ENCODE results near the gene DIP2C.

The DIP2C gene

DNA sequence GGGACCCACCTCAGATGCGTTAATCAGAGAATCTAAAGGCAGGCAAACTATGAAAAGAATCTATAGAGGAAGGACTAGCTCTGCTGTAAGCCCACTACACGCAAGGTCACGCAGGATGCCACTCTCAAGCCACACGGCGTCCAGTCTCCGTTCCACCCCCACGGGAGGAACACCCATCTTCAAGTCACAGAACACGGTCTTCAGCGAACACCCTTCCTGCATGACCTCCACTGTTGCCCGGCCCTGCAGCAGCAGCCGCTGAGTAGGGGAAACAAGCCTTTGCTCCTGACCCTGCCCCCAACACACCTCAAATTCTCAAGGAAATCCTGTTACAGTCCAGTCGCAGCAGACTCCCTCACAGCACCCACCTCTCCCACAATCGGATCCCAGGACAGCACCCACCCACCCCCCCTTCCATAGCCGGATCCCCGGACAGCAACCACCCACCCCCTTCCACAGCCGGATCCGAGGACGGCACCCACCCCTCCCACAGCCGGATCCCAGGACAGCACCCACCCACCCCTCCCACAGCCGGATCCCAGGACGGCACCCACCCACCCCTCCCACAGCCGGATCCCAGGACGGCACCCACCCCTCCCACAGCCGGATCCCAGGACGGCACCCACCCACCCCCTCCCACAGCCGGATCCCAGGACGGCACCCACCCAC is 133.7 kb downstream of the DIP2C start:
- DNase-seq (ENCODE audit: low read depth in 2 of 2): no peak

DNA sequence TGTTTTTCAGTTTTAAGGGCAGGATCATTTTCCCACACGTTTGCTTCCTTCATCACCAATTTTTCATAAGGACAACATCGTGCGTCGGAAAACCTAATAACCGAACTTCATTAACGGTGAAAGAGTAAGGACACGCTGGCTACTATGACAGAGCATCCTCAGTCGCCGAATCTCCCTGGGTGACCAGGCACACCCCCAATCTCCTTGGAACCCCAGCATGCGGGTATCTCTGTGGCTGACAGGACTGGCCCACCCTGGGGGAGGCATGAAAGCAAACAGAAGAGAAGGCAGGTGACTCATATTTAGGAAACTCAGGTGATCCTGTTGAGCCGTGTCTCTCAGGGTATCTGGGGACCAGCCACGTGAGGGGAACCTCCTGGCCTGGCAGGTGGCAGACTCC is 134.2 kb downstream of the DIP2C start:
- no peak for DNase-seq (ENCODE audit: low read depth in 2 of 2)

DNA sequence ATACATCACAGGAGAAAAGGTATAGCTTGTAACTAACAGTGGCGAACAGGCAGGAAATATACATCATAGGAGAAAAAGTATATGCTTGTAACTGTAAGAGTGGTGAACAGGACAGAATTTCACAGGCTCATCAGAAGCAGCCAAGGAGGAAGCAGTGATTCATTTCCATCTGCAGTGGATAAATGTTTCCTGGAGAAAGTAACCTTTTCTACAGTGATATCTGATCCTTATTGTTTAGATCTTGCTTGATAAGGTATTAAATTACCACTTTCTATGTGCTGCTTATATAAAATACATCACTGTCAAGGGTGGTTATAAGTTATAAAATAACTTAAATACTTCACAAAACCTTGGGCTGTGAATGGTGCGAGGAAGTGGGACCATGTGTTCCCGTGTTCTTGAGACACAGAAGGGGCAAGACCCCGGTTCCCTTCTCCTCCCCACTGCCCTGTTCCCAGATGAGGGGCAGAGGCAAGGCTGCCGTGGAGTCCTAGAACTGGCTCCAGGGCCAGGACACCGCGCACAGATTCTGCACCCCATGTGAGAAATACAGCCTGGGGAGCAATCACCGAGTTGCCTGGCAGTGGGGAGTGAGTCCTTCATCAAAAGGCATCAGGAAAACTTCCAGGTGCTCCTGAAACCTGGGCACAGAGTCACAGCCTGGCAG is 135.2 kb downstream of the DIP2C start:
- DNase-seq (ENCODE audit: low read depth in 2 of 2): no peak

DNA sequence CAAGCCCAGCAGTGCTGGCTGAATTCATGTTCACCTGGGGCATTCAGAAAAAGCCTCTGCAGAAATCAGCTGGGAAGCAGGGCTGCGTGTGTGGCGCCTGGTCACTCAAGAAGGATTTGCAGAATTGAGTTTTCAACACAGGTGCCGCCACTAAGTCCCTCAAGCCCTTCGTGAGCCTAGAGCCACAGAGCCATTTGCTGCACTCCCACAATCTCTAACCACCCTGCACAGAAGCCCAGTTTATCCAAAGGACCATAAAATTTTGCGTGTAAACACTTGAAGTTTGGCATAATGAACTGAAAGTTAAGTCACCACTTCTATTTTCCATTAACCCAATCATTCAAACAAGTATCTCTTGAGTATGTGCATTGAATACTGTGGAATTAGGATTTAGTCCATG is 136.2 kb downstream of the DIP2C start:
- DNase-seq (ENCODE audit: low read depth in 2 of 2): no peak

DNA sequence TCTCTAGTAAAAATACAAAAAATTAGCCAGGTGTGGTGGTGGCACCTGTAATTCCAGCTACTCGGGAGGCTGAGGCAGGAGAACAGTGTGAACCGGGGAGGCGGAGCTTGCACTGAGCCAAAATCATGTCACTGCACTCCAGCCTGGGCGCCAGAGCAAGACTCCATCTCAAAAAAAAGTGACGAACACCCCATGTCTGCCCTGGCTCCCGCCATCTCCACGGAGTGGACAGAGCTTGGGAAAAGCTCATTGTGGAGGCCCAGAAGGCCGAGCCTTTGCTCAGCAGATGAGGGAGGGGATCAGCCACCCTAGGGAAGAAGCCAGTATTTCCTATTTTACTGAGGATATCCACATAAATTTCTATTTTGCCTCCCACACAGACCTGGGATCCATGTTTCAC is 136.8 kb downstream of the DIP2C start:
- no peak for DNase-seq (ENCODE audit: low read depth in 2 of 2)

DNA sequence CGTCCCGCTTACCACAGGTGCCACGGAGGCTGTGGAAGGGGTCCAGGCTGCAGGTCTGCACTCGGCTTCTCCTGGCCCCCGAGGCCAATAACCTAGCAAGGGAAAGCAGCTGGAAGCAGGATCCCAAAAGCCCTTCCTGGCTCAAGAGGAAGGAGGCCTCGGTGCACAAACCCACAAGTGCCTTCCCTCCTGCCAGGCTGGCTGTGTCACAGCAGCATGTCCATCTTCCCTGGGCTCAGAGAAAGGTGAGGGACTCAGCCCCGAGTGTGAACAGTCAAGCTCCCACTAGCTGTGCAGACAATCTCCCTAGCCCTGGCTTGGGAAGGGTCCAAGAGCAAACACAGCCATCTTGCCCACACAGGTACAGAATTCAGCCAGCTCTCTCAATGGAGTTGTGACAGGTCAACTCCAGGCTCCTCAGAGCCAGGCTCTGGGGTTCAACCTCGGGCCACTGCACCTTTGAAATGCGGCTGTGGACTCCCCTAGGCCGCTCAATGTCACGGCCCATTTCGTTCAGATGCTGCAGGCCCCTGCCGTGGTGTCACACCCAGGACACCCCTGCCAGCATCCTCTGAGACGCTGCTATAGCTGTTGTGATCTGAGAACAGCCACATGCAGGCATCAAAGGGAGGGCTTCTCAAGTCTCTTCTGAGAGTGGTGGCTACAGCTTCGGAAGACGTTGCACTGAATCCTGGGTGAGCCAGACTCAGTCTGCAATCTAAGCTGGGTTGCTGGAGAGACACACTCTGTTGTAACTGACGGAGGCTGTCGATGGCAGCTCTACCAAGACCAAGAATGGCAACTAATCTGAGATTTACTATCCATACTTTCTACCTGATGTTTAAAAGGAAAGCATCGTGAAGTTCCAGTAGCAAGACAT is 137.9 kb downstream of the DIP2C start:
- DNase-seq (ENCODE audit: low read depth in 2 of 2): no peak

DNA sequence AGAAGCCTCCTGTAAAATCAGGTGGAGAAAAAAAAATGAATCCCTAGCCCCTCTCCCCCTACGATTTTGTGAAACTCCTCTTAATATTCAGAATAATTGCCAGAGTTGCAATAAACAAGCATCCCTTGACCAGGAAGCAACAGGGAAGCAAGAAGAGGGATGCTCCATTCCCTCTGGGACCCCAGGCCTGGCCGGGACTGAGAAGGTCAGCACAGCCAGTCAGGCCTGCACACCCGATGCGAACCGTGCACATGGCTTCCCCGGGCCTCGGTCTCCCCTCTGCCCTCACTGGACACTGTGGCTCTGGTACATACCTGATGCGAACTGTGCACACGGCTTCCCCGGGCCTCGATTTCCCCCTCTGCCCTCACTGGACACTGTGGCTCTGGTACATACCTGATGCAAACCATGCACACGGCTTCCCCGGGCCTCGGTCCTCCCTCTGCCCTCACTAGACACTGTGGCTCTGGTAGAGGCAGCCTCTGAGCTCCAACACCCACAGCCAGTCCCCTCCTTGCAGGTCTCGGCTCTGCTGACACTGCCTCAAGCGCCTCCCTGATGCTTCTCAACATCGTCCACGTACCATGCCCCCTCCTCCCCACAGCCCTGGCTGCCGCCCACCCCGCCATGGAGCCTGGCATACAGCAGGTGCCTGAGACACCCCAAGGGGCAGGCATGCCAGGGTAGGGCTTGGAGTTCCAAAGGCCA is 138.6 kb downstream of the DIP2C start:
- no peak for DNase-seq (ENCODE audit: low read depth in 2 of 2)

DNA sequence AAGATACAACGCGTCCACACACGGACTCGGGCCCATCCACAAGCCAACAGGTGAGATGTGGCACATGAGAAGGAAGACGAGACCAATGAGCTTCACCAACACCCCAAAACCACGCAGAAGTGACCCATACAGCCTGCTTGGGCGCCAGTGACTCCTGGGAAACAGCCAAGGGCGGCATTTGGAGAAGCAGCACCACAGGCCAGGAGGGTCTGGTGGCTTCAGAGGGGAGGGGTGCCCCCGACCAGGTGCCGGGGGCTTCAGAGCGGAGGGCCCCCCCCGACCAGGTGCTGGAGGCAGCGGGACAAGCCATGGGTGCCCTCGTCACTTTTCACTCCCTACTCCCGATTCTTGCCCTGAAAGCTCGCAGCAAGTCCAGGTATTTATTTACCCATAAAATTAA is 140.1 kb downstream of the DIP2C start:
- DNase-seq (ENCODE audit: low read depth in 2 of 2): no peak

DNA sequence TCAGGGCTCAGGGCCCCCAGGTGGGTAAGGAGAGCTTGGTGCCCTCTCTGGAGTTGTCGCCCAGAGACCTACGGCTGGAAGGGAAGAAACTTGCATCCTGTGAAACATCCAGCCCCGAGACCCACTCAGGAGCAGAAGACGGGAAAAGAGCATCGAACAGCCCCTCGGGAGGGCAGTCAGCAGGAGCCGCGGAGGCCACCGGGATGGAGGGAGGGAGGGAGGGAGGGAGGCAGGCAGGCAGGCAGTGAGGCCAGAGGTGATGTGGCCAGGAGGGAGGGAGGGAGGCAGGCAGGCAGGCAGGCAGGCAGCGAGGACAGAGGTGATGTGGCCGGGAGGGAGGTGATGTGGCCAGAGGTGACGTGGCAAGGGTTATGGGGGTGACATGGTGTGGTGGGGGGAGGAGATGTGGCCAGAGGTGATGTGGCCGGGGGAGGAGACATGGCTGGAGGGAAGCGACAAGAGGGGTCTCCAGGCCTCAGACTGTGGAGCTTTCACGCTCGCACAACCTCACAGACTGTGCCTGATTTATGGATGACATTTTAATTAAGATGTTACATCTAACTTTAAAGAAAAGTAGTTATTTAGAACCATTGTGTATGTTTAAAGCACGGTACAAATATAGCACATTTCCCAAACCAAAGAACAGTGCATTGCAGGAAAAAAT is 141.1 kb downstream of the DIP2C start:
- DNase-seq (ENCODE audit: low read depth in 2 of 2): no peak

DNA sequence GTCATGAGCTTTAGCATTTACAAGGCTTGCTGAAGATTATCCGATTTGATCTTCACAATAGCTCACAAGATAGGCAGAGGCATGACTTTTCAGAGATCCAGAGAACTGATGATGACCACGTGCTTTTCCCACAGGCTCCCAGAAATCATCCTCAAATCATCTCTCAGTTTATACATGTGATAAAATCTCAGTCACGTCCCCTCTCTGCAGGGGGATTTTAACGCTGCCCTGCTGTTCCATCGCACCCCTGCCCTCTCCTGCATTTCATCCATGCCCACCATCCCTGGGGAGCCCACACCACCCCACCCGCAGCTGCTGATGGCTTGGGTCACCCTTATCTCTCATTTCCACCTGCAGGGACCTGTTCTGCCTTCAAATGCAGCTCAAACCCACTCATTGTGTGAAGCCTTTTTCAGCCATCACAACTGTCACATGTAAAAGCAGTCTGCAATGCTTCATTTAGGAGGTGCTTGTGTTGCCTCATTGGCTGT is 141.8 kb downstream of the DIP2C start:
- no peak for DNase-seq (ENCODE audit: low read depth in 2 of 2)

DNA sequence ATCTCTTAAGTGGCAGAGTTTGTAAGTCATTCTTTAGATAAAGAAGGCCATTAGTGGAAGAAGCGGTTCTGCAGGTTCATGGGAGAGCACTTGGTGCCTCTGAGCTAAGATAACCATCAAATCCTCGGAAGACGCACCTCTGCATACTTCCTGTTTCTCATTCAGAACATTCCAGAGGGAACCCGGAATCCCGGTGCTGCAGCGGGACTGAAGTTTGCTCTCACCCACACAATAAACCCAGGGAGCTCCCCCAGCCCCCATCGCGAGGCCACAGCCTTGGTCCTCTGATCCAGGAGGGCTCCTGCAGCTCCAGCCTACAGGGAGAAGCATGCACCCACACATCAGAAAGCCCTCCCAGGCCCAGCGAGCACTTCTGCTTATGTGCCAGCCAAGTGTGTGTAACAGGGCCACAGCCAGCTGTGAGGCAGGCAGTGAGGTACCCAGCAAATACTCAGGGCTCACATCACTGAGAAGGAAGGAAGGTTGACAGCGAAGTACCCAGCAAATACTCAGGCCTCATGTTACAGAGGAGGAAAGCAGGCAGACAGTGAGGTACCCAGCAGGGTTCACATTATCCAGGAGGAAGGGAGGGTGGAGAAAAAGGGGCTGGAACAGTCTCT is 142.4 kb downstream of the DIP2C start:
- DNase-seq (ENCODE audit: low read depth in 2 of 2): no peak

DNA sequence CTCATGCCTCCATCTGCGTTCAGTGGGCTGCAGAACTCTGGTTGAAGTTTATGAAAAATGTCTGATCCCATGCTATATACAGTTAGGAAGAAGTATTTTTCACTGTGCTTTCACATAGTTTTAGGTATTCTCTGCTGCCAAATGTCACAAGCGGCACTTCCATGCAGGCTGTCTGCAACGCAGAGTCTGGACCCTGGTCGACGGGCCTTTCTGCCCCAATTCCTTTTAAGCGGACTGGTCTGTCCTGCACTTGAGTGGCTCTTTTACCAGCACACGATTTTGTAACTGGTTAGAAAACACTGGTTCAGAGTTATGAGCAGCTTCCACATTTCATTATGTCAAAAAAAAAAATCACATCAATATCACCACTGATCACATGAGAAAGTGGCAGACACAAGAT is 143.0 kb downstream of the DIP2C start:
- no peak for DNase-seq (ENCODE audit: low read depth in 2 of 2)

DNA sequence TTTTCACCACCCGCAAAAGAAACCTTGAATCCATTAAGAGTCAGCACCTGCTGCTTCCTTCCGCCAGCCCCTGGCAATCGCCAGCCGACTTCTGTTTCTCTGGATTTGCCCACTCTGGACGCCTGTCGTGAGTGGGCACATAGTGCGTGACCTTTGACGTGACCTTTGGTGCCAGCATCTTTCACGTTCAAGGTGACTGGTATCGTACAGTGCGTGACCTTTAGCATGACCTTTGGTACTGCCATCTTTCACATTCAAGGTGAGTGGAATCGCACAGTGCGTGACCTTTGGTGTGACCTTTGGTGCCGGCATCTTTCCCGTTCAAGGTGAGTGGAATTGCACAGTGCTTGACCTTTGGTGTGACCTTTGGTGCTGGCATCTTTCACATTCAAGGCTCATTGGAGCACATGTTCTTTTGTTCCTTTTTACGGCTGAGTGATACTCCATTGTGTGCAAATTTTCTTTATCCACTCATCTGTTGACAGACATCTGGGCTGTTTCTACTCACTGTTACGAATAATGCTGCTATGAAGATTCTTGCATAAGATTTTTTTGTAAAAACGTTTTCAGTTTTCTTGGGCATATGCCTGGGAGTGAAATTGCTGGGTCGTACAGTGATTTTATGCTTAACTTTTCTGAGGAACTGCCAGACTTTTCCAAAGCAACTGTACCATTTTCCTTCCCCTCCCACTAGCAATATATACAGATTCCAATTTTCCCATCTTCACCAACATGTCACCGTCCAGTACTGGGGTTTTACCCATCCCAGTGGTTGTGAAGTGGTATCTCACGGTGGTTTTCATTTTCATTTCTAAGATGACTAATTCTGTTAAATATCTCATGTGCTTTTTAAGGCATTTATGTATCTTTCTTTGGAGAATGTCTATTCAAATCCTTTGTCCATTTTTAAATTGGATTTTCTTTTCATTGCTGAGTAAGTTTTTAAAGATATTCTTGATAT is 145.3 kb downstream of the DIP2C start:
- no peak for DNase-seq (ENCODE audit: low read depth in 2 of 2)

DNA sequence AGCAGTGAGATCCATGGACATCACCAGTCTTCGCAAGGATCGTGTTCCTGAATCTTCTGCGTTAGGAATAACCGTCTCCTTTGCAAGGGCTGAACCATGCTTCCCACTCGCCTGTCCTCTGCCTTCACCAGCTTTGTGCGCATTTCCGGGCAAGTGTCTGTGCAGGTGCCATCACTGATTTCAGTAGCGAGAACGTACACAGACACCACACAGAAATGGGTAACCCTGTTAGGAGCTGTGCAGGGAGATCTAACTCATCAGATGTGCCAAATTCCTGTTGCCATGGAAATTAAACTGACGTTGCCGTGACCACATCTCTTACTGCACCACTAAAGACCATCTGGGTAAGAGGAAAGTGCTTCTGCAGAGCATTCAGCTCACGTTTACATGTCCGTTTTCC is 146.3 kb downstream of the DIP2C start:
- no peak for DNase-seq (ENCODE audit: low read depth in 2 of 2)

DNA sequence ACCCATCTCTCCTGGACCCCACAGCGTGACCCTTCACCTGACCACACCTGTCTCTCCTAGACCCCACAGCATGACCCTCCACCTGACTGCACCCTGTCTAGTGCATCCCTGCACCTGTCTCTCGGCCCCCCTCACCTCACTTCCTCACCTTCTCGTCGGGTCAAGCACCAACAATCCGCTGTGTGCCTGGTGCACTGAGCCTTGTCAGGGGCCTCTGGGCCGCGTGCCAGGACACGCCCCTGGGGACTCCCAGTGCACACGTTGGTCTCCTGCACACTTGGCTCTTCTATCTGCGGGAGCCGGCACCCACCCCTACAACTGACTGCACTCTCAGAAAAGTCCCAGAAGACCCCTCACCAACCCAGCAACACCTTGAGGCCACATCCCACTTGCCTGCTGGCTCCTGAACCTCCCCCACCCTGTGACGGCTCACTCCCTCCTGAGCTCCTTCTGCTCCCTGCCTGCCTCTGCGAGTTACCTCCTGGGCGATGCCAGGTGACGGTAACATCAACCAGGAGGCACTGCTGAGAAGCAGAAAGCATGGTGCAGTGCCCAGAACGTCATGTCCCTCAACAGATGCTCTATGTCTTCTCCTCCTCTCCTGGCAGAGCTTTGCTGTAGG is 147.6 kb downstream of the DIP2C start:
- DNase-seq (ENCODE audit: low read depth in 2 of 2): no peak

DNA sequence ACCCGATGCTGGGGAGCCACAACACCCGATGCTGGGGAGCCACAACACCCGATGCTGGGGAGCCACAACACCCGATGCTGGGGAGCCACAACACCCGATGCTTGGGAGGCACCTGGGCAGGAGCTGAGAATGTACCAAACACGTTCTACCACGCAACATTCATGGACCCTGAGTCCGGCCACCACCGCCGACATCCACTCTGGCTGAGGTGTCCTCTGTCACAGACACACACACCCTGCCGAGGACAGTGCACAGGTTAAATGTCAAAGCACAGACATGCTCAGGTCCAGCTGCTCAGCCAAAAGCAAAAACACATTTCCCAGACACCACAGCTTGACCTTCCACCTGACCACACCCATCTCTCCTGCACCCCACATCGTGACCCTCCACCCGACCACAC is 148.4 kb downstream of the DIP2C start:
- DNase-seq (ENCODE audit: low read depth in 2 of 2): no peak

DNA sequence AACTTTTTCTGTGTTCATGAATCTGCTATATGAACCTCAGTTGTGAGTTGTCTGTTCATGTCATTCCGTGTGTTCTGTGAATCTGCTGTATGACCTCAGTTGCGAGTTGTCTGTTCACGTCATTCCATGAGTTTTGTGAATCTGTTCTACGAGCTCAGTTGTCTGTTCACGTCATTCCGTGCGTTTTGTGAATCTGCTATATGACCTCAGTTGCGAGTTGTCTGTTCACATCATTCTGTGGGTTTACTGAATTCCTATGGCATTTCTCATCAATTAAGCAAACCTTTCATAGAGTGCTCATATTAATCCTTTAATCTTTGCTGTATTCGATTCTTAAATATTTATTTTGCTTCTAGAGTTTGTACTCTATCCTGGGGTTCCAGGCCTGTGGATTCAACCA is 150.6 kb downstream of the DIP2C start:
- no peak for DNase-seq (ENCODE audit: low read depth in 2 of 2)

DNA sequence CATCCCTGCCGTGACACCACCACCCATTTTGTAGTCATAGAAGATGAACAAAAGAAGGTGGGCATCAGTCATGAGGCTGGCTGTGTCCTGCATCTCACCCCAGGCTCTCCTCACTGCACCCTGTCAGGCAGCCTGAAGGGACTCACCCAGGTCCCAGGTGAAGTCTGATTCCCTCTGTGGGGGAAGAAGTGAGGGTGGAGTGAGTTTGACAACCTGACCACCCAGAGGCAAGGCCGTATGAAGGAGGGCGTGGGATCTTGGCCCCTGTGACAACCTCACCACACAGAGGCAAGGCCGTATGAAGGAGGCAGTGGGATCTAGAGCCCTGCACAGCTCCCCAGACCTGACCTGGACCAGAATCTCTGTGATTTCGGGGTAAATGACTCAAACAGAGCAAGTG is 152.5 kb downstream of the DIP2C start:
- DNase-seq (ENCODE audit: low read depth in 2 of 2): no peak

DNA sequence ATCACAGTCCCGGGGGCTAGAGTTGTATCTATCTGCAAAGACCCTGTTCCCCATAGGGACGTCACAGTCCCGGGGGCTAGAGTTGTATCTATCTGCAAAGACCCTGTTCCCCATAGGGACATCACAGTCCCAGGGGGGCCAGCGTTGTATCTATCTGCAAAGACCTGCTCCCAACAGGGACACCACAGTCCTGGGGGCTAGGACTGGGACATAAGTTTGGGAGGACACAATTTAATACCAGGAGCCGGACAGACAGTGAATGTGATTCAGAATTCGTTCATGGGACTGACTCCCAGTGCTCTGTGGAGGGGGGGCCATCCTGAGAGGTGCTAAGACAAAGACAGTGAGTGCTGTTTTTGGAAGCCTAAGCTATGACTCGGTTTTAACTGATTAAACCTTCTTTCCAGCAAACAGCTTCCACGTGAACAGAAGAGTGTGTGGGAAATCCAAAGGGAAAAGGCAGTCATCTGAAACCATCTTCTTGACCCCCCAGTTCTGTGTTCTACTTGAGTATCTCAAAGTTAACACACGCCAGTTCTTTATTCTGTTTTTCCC is 153.0 kb downstream of the DIP2C start:
- no peak for DNase-seq (ENCODE audit: low read depth in 2 of 2)

All from stimulated activated CD8-positive, alpha-beta memory T cell treated with anti-CD3 and anti-CD28 coated beads, Interleukin-2, amount 100 ng/mL, for 48 hours (primary cell).